NT2/D1 (cell line): ENCODE measurements around the gene TFCP2.

Experiments
- DNase-seq: peaks from one replicate; pipeline ENCODE4 v3.0.0-alpha.2; 2011; ENCODE audit warnings: low read depth, low spot score
- H3K27me3 ChIP-seq: 2 replicates; pipeline ENCODE4 v1.6.0; 2011; ENCODE audit warnings: mild to moderate bottlenecking; ENCODE audit not compliant: insufficient read length, insufficient read depth
- H3K36me3 ChIP-seq: 2 replicates; pipeline ENCODE4 v1.6.1; 2011; ENCODE audit warnings: mild to moderate bottlenecking, low read length, mixed read lengths; ENCODE audit not compliant: insufficient read depth, insufficient read length
- H3K4me1 ChIP-seq: 2 replicates; pipeline ENCODE4 v1.5.1; 2011; ENCODE audit not compliant: insufficient read depth, insufficient read length
- H3K4me3 ChIP-seq: 2 replicates; pipeline ENCODE4 v1.5.1; 2011; ENCODE audit warnings: low read depth; ENCODE audit not compliant: insufficient read length
- H3K9ac ChIP-seq: 2 replicates; pipeline ENCODE4 v1.6.0; 2011; ENCODE audit warnings: low read depth; ENCODE audit not compliant: insufficient read length
- H3K9me3 ChIP-seq: 2 replicates; pipeline ENCODE4 v1.5.1; 2011; ENCODE audit warnings: mild to moderate bottlenecking, low read length; ENCODE audit not compliant: insufficient read depth
- SUZ12 ChIP-seq: IDR thresholded peaks from 2 replicates; pipeline ENCODE4 v1.6.1; 2011; ENCODE audit not compliant: insufficient read length, insufficient read depth; ENCODE audit errors: extremely low read depth
- YY1 ChIP-seq: IDR thresholded peaks from 2 replicates; pipeline ENCODE4 v1.6.1; 2011; ENCODE audit not compliant: insufficient read length, insufficient read depth
- ZNF274 ChIP-seq: IDR thresholded peaks from 2 replicates; pipeline ENCODE4 v1.6.1; 2011; ENCODE audit warnings: mild to moderate bottlenecking, low read depth, low read length

The TFCP2 gene

GRCh38 chr12:51122844-51123243 is 50.1 kb downstream of the TFCP2 start:
- no peaks in the 10 kb centered on the region for H3K27me3 ChIP-seq
- no peak overlapping the region for H3K9ac ChIP-seq
- H3K4me3 ChIP-seq, result no peak overlapping the region
- peaks cover 7% of the 10 kb centered on the region for H3K4me1 ChIP-seq
- DNase-seq, result no peak
- peaks cover 6% of the 10 kb centered on the region; the same call in 1 of the 2 replicates for H3K9me3 ChIP-seq
- TF ChIP-seq YY1, result no peak
- peaks cover 20% of the 10 kb centered on the region for H3K36me3 ChIP-seq

- H3K4me3 ChIP-seq, result no peak overlapping the region
- no peak overlapping the region for H3K9ac ChIP-seq
- H3K27me3 ChIP-seq, result no peaks in the 10 kb centered on the region
- DNase-seq, result no peak
- peaks cover 29% of the 10 kb centered on the region for H3K36me3 ChIP-seq
- peaks cover 6% of the 10 kb centered on the region; the same call in 1 of the 2 replicates for H3K9me3 ChIP-seq
- no peak for TF ChIP-seq YY1
- TF ChIP-seq SUZ12, result no peak
- TF ChIP-seq ZNF274, result no peak
- H3K4me1 ChIP-seq, result no peaks in the 10 kb centered on the region
Observed at GRCh38 chr12:51118706-51119105, 54.2 kb downstream of the TFCP2 start.

- Histone ChIP-seq H3K9me3 (peaks cover 6% of the 10 kb centered on the region; the same call in 1 of the 2 replicates), H3K4me3 (no peak overlapping the region), H3K9ac (no peak overlapping the region), H3K27me3 (no peaks in the 10 kb centered on the region), H3K4me1 (no peaks in the 10 kb centered on the region), H3K36me3 (peaks cover 46% of the 10 kb centered on the region)
- TF ChIP-seq YY1 (no peak), SUZ12 (no peak), ZNF274 (no peak)
- no peak for DNase-seq
Observed at GRCh38 chr12:51115533-51115932, 57.4 kb downstream of the TFCP2 start.

- Histone ChIP-seq H3K36me3 (peaks cover 76% of the 10 kb centered on the region), H3K9ac (no peak overlapping the region)
Observed at GRCh38 chr12:51108136-51108535, 64.8 kb downstream of the TFCP2 start.

GRCh38 chr12:51103977-51104376 is 69.0 kb downstream of the TFCP2 start:
- H3K36me3 ChIP-seq, result peaks cover 85% of the 10 kb centered on the region

More at GRCh38 chr12:51108136-51108535, 64.8 kb downstream of the TFCP2 start:
- no peaks in the 10 kb centered on the region for H3K27me3 ChIP-seq
- DNase-seq, result no peak
- H3K9me3 ChIP-seq, result no peaks in the 10 kb centered on the region
- no peak for TF ChIP-seq SUZ12
- no peak for TF ChIP-seq YY1
- TF ChIP-seq ZNF274, result no peak
- no peak overlapping the region for H3K4me3 ChIP-seq
- H3K4me1 ChIP-seq, result no peaks in the 10 kb centered on the region

GRCh38 chr12:51098611-51099010 is 74.3 kb downstream of the TFCP2 start:
- no peak overlapping the region for H3K4me3 ChIP-seq
- no peaks in the 10 kb centered on the region for H3K27me3 ChIP-seq
- TF ChIP-seq YY1 (no peak), SUZ12 (no peak), ZNF274 (no peak)
- H3K4me1 ChIP-seq, result no peaks in the 10 kb centered on the region
- DNase-seq, result no peak
- H3K9me3 ChIP-seq, result no peaks in the 10 kb centered on the region
- no peak overlapping the region for H3K9ac ChIP-seq
- peaks cover 87% of the 10 kb centered on the region for H3K36me3 ChIP-seq

More at GRCh38 chr12:51103977-51104376, 69.0 kb downstream of the TFCP2 start:
- Histone ChIP-seq H3K9me3 (no peaks in the 10 kb centered on the region), H3K4me3 (no peak overlapping the region), H3K27me3 (no peaks in the 10 kb centered on the region), H3K9ac (no peak overlapping the region), H3K4me1 (no peaks in the 10 kb centered on the region)
- no peak for TF ChIP-seq SUZ12
- TF ChIP-seq ZNF274, result no peak
- no peak for DNase-seq

- no peak for TF ChIP-seq YY1
- no peaks in the 10 kb centered on the region for H3K9me3 ChIP-seq
- peaks cover 55% of the 10 kb centered on the region for H3K36me3 ChIP-seq
Observed at GRCh38 chr12:51090705-51091229, 82.2 kb downstream of the TFCP2 start.

GRCh38 chr12:51087818-51088217 is 85.1 kb downstream of the TFCP2 start:
- DNase-seq, result no peak
- TF ChIP-seq SUZ12 (no peak), YY1 (no peak), ZNF274 (no peak)
- no peaks in the 10 kb centered on the region for H3K27me3 ChIP-seq
- H3K36me3 ChIP-seq, result peaks cover 28% of the 10 kb centered on the region
- H3K9me3 ChIP-seq, result no peaks in the 10 kb centered on the region
- no peak overlapping the region for H3K4me3 ChIP-seq
- no peak overlapping the region for H3K9ac ChIP-seq
- H3K4me1 ChIP-seq, result peaks cover 2% of the 10 kb centered on the region

More at GRCh38 chr12:51090705-51091229, 82.2 kb downstream of the TFCP2 start:
- DNase-seq, result no peak
- Histone ChIP-seq H3K4me1 (no peaks in the 10 kb centered on the region), H3K9ac (no peak overlapping the region), H3K27me3 (no peaks in the 10 kb centered on the region), H3K4me3 (no peak overlapping the region)
